GM23338 (cell line): Measurements from ENCODE around the gene RMC1. TPM values are rescaled to one million over a fixed set of nuclear protein-coding genes. Genes with fewer than 3 reads are reported as not detected.

ENCODE experiments used
- ATAC-seq: fragments of 200-7000 bp; cut with Tn5 transposase; 3 replicates; pipeline ENCODE4 v1.9.1; 2020
- DNase-seq: peaks from one replicate; pipeline ENCODE4 v3.0.0-alpha.2; 2015; ENCODE audit warnings: low spot score
- H2AFZ ChIP-seq: fragments of 200-600 bp; sonication (generic); 2 replicates; pipeline ENCODE4 v1.8.0; 2016; ENCODE audit warnings: antibody characterized with exemption, mild to moderate bottlenecking, moderate library complexity
- H3F3A ChIP-seq: fragments of 200-600 bp; sonication (generic); replicated peaks from 2 replicates; pipeline ENCODE4 v1.8.0; 2017; ENCODE audit warnings: antibody characterized with exemption, mixed run types, low read depth
- H3K27ac ChIP-seq: fragments of 200-600 bp; sonication (generic); 2 replicates; pipeline ENCODE4 v1.6.1; 2016; ENCODE audit warnings: low read depth
- H3K27me3 ChIP-seq: fragments of 200-600 bp; sonication (generic); 2 replicates; pipeline ENCODE4 v1.8.0; 2016; ENCODE audit warnings: mild to moderate bottlenecking, mixed run types, moderate library complexity; ENCODE audit not compliant: insufficient read depth
- H3K36me3 ChIP-seq: fragments of 200-600 bp; sonication (generic); 2 replicates; pipeline ENCODE4 v1.8.0; 2016; ENCODE audit warnings: mild to moderate bottlenecking; ENCODE audit not compliant: insufficient read depth
- H3K4me1 ChIP-seq: fragments of 200-600 bp; sonication (generic); 2 replicates; pipeline ENCODE4 v1.8.0; 2016; ENCODE audit warnings: mild to moderate bottlenecking, moderate library complexity; ENCODE audit not compliant: insufficient read depth
- H3K4me2 ChIP-seq: fragments of 200-600 bp; sonication (generic); 2 replicates; pipeline ENCODE4 v1.7.1; 2017; ENCODE audit warnings: mixed run types
- H3K4me3 ChIP-seq: fragments of 200-600 bp; sonication (generic); 2 replicates; pipeline ENCODE4 v1.6.1; 2016; ENCODE audit warnings: mixed run types
- H3K79me2 ChIP-seq: fragments of 200-600 bp; sonication (generic); replicated peaks from 2 replicates; pipeline ENCODE4 v1.8.0; 2017; ENCODE audit warnings: mild to moderate bottlenecking; ENCODE audit not compliant: insufficient read depth
- H3K9me2 ChIP-seq: fragments of 200-600 bp; sonication (generic); 2 replicates; pipeline ENCODE4 v1.8.0; 2017; ENCODE audit not compliant: insufficient read depth
- H4K20me1 ChIP-seq: fragments of 200-600 bp; sonication (generic); replicated peaks from 2 replicates; pipeline ENCODE4 v1.8.0; 2017; ENCODE audit warnings: mild to moderate bottlenecking; ENCODE audit not compliant: insufficient read depth
- H3K27ac Mint-ChIP-seq: 2 replicates; pipeline ENCODE4 v1.8.0; 2020; ENCODE audit warnings: inconsistent platforms, mild to moderate bottlenecking, moderate library complexity, mixed read lengths
- H3K27me3 Mint-ChIP-seq: 3 replicates; pipeline ENCODE4 v1.8.0; 2022; ENCODE audit warnings: low read depth, mild to moderate bottlenecking, moderate library complexity, mixed read lengths, inconsistent platforms; ENCODE audit not compliant: insufficient read depth, poor library complexity
- H3K36me3 Mint-ChIP-seq: 3 replicates; pipeline ENCODE4 v1.8.0; 2021; ENCODE audit warnings: low read depth, mild to moderate bottlenecking, inconsistent platforms, moderate library complexity, mixed read lengths
- H3K4me1 Mint-ChIP-seq: 3 replicates; pipeline ENCODE4 v1.8.0; 2020; ENCODE audit warnings: mild to moderate bottlenecking, inconsistent platforms, mixed read lengths
- H3K4me3 Mint-ChIP-seq: 3 replicates; pipeline ENCODE4 v1.8.0; 2021; ENCODE audit warnings: moderate library complexity, mild to moderate bottlenecking, inconsistent platforms, mixed read lengths
- H3K9me3 Mint-ChIP-seq: 3 replicates; pipeline ENCODE4 v1.8.0; 2020; ENCODE audit warnings: moderate library complexity, mild to moderate bottlenecking, inconsistent platforms, mixed read lengths
- CREB1 ChIP-seq: fragments of 250-450 bp; sonication (Bioruptor Pico); IDR thresholded peaks from 2 replicates; pipeline ENCODE4 v1.5.0; 2020; ENCODE audit warnings: low read depth, mild to moderate bottlenecking, moderate library complexity
- ZNF331 ChIP-seq: fragments of 250-450 bp; sonication (Bioruptor Pico); IDR thresholded peaks from 2 replicates; pipeline ENCODE4 v1.5.0; 2020; ENCODE audit warnings: low read depth, mild to moderate bottlenecking, moderate library complexity
- polyA plus RNA-seq: library from polyadenylated mRNA; unstranded; fragments of >200 nt; fragmentation: Nextera tagmentation; extraction: Ambion mirVana; gene quantifications from 2 replicates; pipeline ENCODE4 v1.2.1, GENCODE V29; 2016
- total RNA-seq: library from RNA; depleted of rRNA; stranded (reverse); fragments of >200 nt; shearing (Covaris generic); gene quantifications from 2 replicates; pipeline ENCODE4 v1.2.3, GENCODE V29; 2014
- TF ChIP-seq, protein P1 (sequence below), 2 experiments: fragments of 200-600 bp in 1 of 2; sonication (generic) in 1 of 2; conservative IDR thresholded peaks; 2 replicates each; pipeline versions ENCODE4 v1.5.1 to v1.6.1; 2016 to 2017; ENCODE audit warnings: antibody characterized with exemption in 2 of 2, low read depth in 2 of 2, mild to moderate bottlenecking in 2 of 2, moderate library complexity in 1 of 2
- TF ChIP-seq, protein P2 (sequence below): fragments of 250-450 bp; sonication (Bioruptor Pico); IDR thresholded peaks from 2 replicates; pipeline ENCODE4 v1.5.0; 2020; ENCODE audit warnings: mild to moderate bottlenecking, moderate library complexity
- TF ChIP-seq, protein P3 (sequence below): IDR thresholded peaks from 2 replicates; pipeline ENCODE4 v1.6.1; 2016; ENCODE audit warnings: antibody characterized with exemption

The RMC1 gene
- total and polyA plus RNA-seq, 2 experiments from 2014 or later, result 18.9 to 24.6 TPM

DNA sequence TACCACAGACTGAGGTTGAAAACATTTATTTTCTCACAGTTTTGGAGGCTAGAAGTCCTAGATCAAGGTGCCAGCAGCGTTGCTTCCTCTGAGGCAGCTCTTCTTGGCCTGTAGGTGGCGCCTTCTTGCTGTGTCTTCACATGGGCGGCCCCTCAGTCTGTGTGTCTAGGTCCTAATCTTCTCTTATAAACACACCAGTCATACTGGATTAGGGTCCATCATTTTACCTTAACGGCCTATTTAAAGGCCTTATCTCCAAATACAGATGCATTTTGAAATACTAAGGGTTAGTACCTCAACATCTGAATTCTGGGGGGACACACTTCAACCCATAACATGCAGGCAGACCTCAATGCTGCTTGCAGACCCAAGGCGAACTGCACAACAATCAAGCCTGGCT lies 4.4 kb upstream of the RMC1 start (continued):
- TF ChIP-seq, protein P1, sequence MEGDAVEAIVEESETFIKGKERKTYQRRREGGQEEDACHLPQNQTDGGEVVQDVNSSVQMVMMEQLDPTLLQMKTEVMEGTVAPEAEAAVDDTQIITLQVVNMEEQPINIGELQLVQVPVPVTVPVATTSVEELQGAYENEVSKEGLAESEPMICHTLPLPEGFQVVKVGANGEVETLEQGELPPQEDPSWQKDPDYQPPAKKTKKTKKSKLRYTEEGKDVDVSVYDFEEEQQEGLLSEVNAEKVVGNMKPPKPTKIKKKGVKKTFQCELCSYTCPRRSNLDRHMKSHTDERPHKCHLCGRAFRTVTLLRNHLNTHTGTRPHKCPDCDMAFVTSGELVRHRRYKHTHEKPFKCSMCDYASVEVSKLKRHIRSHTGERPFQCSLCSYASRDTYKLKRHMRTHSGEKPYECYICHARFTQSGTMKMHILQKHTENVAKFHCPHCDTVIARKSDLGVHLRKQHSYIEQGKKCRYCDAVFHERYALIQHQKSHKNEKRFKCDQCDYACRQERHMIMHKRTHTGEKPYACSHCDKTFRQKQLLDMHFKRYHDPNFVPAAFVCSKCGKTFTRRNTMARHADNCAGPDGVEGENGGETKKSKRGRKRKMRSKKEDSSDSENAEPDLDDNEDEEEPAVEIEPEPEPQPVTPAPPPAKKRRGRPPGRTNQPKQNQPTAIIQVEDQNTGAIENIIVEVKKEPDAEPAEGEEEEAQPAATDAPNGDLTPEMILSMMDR (conservative IDR thresholded peaks at IDR 0.05; ENCODE audit: low read depth in 2 of 2), result peak; percentile 90 to 95

DNA sequence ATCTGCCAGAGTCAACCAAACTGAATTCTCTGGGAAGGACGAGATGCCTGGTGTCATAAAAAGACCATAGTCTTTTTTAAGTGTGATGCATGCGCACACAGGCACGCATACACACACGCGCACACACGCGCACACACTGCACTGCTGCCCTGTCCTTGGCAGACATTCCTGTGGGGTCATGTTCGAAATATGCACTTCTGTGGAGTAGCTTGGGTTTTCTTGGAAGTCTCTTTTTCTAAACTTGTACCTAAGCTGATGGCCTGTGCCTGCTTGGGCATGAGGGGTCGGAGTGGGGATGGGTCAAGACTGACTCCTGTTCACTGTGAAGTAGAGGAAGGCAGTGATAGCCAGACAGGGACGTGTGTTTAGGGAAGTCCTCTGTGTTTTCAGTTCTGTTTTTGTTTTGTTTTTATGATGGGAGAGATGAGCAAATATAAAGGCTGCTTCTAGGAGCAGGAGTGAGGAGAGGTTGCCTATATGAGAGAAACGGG lies 4.0 kb upstream of the RMC1 start:
- Histone ChIP-seq H3K4me3 (no peak overlapping the region), H3K27ac (no peak overlapping the region), H4K20me1 (peaks cover 2% of the 10 kb centered on the region; the same call in 1 of the 2 replicates), H3K79me2 (peaks cover 6% of the 10 kb centered on the region), H3K9me2 (no peaks in the 10 kb centered on the region), H3F3A (0 out of 2 replicates have a peak, but pooled peaks cover 5% of the 10 kb centered on the region), H3K36me3 (no peaks in the 10 kb centered on the region), H3K4me2 (no peak overlapping the region), H2AFZ (peak overlapping the region; percentile 69; the same call in 1 of the 2 replicates), H3K4me1 (peaks cover 10% of the 10 kb centered on the region), H3K27me3 (peaks cover 20% of the 10 kb centered on the region)
- Mint-ChIP-seq H3K27ac (no peak overlapping the region), H3K27me3 (peaks cover 11% of the 10 kb centered on the region), H3K9me3 (no peaks in the 10 kb centered on the region), H3K4me3 (no peak overlapping the region), H3K36me3 (no peaks in the 10 kb centered on the region; the same call in 2 of the 3 replicates), H3K4me1 (peaks cover 9% of the 10 kb centered on the region)
- DNase-seq, result no peak
- no peak for ATAC-seq
- no peak for TF ChIP-seq ZNF331
- TF ChIP-seq, protein P2, sequence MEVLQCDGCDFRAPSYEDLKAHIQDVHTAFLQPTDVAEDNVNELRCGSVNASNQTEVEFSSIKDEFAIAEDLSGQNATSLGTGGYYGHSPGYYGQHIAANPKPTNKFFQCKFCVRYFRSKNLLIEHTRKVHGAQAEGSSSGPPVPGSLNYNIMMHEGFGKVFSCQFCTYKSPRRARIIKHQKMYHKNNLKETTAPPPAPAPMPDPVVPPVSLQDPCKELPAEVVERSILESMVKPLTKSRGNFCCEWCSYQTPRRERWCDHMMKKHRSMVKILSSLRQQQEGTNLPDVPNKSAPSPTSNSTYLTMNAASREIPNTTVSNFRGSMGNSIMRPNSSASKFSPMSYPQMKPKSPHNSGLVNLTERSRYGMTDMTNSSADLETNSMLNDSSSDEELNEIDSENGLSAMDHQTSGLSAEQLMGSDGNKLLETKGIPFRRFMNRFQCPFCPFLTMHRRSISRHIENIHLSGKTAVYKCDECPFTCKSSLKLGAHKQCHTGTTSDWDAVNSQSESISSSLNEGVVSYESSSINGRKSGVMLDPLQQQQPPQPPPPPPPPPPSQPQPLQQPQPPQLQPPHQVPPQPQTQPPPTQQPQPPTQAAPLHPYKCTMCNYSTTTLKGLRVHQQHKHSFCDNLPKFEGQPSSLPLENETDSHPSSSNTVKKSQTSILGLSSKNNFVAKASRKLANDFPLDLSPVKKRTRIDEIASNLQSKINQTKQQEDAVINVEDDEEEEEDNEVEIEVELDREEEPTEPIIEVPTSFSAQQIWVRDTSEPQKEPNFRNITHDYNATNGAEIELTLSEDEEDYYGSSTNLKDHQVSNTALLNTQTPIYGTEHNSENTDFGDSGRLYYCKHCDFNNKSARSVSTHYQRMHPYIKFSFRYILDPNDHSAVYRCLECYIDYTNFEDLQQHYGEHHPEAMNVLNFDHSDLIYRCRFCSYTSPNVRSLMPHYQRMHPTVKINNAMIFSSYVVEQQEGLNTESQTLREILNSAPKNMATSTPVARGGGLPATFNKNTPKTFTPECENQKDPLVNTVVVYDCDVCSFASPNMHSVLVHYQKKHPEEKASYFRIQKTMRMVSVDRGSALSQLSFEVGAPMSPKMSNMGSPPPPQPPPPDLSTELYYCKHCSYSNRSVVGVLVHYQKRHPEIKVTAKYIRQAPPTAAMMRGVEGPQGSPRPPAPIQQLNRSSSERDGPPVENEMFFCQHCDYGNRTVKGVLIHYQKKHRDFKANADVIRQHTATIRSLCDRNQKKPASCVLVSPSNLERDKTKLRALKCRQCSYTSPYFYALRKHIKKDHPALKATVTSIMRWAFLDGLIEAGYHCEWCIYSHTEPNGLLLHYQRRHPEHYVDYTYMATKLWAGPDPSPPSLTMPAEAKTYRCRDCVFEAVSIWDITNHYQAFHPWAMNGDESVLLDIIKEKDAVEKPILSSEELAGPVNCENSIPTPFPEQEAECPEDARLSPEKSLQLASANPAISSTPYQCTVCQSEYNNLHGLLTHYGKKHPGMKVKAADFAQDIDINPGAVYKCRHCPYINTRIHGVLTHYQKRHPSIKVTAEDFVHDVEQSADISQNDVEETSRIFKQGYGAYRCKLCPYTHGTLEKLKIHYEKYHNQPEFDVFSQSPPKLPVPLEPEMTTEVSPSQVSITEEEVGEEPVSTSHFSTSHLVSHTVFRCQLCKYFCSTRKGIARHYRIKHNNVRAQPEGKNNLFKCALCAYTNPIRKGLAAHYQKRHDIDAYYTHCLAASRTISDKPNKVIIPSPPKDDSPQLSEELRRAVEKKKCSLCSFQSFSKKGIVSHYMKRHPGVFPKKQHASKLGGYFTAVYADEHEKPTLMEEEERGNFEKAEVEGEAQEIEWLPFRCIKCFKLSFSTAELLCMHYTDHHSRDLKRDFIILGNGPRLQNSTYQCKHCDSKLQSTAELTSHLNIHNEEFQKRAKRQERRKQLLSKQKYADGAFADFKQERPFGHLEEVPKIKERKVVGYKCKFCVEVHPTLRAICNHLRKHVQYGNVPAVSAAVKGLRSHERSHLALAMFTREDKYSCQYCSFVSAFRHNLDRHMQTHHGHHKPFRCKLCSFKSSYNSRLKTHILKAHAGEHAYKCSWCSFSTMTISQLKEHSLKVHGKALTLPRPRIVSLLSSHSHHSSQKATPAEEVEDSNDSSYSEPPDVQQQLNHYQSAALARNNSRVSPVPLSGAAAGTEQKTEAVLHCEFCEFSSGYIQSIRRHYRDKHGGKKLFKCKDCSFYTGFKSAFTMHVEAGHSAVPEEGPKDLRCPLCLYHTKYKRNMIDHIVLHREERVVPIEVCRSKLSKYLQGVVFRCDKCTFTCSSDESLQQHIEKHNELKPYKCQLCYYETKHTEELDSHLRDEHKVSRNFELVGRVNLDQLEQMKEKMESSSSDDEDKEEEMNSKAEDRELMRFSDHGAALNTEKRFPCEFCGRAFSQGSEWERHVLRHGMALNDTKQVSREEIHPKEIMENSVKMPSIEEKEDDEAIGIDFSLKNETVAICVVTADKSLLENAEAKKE (CRISPR knock-in tag), result no peak
- no peak for TF ChIP-seq CREB1
- TF ChIP-seq, protein P3, sequence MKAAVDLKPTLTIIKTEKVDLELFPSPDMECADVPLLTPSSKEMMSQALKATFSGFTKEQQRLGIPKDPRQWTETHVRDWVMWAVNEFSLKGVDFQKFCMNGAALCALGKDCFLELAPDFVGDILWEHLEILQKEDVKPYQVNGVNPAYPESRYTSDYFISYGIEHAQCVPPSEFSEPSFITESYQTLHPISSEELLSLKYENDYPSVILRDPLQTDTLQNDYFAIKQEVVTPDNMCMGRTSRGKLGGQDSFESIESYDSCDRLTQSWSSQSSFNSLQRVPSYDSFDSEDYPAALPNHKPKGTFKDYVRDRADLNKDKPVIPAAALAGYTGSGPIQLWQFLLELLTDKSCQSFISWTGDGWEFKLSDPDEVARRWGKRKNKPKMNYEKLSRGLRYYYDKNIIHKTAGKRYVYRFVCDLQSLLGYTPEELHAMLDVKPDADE, result no peak
